ENCODE data around the gene RILPL2.
"Not testable (repeated sequence)": the region's sequence is repeated elsewhere in the genome, so short reads cannot be mapped to it uniquely, and the experiment has no call there.

Gene RILPL2

GRCh38 chr12:123379391-123379790, 57.1 kb downstream of the RILPL2 start:
- DNase-seq: no peak

- not testable (repeated sequence) for DNase-seq
These were observed 64.1 kb downstream of the RILPL2 start for GRCh38 chr12:123372415-123372814.

GRCh38 chr12:123371667-123372368, 64.7 kb downstream of the RILPL2 start:
- not testable (repeated sequence) for DNase-seq

- no peak for DNase-seq
These were observed 67.3 kb downstream of the RILPL2 start for GRCh38 chr12:123369229-123369628.

- not testable (repeated sequence) for DNase-seq
These were observed 68.1 kb downstream of the RILPL2 start for GRCh38 chr12:123368431-123368830.

- DNase-seq: no peak
These were observed 69.0 kb downstream of the RILPL2 start for GRCh38 chr12:123367511-123367910.
